GM18520 (cell line): ENCODE measurements around the gene MIA.
A peak's percentile ranks its signal among the peaks of the same experiment; 100 is the strongest.
"Not testable (repeated sequence)": the region's sequence is repeated elsewhere in the genome, so short reads cannot be mapped to it uniquely, and the experiment has no call there.

ENCODE experiments used
- ATAC-seq: cut with Tn5 transposase; IDR thresholded peaks from one replicate; pipeline ENCODE4 v1.9.1; 2021; ENCODE audit not compliant: unreplicated experiment

MIA gene

GRCh38 chr19:40777937-40778705 lies 2.8 kb downstream of the MIA start, which contains the start of gene RAB4B:
TSS of gene RAB4B (plus strand) at chr19:40778247. CDS start at chr19:40778376, 129 bp downstream.
- ATAC-seq, result peak; percentile 45

DNA sequence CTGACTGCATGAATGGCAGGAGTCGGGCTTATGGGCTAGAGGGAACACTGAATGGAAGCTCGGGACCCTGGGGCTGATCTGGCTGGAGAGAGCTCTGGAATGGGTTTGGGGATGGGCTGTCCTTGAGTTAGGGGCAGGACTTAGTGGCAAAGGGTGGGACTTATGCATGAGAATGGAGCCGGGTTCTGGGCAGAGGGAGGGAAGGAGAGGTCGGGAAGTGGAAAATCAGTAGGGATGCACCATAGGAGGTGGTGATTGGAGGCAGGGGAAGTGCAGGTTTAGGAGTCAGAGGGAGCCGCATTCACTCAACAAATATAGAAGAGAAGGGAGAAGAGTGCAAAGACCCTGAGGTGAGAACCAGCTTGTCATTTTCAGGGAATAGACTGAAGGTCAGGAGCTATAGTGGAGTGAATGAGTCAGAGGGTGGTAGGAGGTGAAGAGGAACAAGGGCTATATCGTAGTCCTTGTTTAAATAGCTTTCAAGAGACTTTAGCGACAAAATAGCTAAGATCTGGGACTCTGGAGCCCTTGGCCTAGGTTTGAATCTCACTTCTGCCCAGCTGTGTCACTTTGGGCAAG lies 3.5 kb downstream of the MIA start:
- ATAC-seq, result no peak

- ATAC-seq, result no peak
Measured at GRCh38 chr19:40780582-40780981, 5.3 kb downstream of the MIA start.

DNA sequence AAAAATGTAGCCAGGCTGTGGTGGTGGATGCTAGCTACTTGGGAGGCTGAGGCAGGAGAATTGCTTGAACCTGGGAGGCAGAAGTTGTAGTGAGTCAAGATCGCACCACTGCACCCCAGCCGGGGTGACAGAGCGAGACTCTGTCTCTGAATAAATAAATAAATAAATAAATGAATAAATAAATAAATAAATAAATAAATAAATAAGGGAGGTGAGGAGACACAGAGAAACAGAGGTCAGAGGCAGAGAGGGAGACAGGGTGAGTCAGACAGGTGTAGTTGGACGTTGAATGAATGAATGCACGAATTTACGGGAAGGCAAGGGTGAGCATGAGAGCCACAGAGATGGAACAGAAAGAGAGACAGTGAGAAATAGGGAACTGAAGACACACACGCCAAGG lies 5.8 kb downstream of the MIA start:
- ATAC-seq, result no peak

GRCh38 chr19:40783711-40784110 lies 8.4 kb downstream of the MIA start:
- ATAC-seq, result no peak

DNA sequence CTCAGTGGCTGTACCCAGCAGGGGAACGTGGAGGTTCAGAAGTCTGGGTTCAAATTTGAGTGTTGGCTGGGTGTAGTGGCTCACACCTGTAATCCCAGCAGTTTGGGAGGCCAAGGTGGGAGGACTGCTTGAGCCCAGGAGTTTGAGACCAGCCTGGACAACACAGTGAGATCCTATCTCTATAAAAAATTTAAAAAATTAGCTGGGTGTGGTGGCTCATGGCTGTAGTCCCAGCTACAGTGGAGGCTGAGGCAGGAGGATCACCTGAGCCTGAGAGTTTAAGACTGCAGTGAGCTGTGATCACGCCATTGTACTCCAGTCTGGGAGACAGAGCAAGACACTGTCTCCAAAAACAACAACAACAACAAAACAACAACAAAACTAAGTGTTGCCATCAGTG lies 8.8 kb downstream of the MIA start:
- not testable (repeated sequence) for ATAC-seq

- ATAC-seq, result no peak
Measured at GRCh38 chr19:40785526-40785925, 10.2 kb downstream of the MIA start.

- ATAC-seq, result no peak
Measured at GRCh38 chr19:40786060-40787037, 11.0 kb downstream of the MIA start.

DNA sequence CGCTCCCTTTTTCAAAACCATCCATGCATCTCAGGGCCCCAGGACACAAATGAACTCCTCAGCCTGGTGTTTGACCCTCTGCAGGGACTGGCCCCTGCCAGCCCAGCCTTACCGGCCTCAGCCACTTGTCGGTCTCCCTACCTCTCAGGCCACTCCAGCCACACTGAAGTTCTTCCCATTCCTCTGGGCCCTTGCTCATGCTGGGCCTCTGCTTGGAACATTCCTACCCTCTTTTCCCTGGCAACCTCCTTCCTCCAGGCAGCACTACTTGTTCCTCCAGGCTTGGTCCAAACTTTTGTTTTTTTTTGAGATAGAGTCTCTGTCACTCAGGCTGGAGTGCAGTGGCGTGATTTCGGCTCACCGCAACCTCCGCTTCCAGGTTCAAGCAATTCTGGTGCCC lies 16.0 kb downstream of the MIA start:
- ATAC-seq, result no peak

DNA sequence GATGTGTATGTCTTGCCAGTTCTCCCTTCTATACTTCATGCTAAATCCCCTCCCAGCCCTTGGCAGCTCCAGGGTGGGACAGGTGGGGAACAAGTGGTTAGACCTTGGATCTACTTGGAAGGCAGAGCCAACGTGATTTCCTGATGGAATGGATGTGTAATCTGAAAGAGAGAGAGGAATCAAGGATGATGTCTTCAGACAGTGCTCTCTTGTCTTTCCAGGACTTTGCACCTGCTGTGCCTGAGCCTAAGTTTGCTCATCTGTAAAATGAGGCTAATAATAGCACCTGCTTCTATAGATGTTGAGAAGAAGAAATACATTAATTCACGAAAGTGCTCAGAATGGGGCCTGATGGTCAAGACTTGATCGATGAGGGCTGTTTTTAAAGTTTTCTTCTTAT lies 16.7 kb downstream of the MIA start:
- no peak for ATAC-seq

- ATAC-seq, result no peak
Measured at GRCh38 chr19:40797166-40797962, 22.0 kb downstream of the MIA start.

GRCh38 chr19:40797963-40798682 lies 22.8 kb downstream of the MIA start:
- ATAC-seq, result peak; percentile 14

- ATAC-seq, result peak; percentile 64
Measured at GRCh38 chr19:40798683-40799557, 23.6 kb downstream of the MIA start, which contains the start of gene EGLN2. TSS of gene EGLN2 (plus strand) at chr19:40799191. CDS start at chr19:40800573, 1,382 bp downstream.

- ATAC-seq, result no peak
Measured at GRCh38 chr19:40799558-40800338, 24.4 kb downstream of the MIA start.

DNA sequence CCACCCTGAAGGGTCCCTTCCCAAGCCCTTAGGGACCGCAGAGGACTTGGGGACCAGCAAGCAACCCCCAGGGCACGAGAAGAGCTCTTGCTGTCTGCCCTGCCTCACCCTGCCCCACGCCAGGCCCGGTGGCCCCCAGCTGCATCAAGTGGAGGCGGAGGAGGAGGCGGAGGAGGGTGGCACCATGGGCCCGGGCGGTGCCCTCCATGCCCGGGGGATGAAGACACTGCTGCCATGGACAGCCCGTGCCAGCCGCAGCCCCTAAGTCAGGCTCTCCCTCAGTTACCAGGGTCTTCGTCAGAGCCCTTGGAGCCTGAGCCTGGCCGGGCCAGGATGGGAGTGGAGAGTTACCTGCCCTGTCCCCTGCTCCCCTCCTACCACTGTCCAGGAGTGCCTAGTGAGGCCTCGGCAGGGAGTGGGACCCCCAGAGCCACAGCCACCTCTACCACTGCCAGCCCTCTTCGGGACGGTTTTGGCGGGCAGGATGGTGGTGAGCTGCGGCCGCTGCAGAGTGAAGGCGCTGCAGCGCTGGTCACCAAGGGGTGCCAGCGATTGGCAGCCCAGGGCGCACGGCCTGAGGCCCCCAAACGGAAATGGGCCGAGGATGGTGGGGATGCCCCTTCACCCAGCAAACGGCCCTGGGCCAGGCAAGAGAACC lies 25.1 kb downstream of the MIA start:
- no peak for ATAC-seq

DNA sequence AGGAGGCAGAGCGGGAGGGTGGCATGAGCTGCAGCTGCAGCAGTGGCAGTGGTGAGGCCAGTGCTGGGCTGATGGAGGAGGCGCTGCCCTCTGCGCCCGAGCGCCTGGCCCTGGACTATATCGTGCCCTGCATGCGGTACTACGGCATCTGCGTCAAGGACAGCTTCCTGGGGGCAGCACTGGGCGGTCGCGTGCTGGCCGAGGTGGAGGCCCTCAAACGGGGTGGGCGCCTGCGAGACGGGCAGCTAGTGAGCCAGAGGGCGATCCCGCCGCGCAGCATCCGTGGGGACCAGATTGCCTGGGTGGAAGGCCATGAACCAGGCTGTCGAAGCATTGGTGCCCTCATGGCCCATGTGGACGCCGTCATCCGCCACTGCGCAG lies 25.7 kb downstream of the MIA start:
- ATAC-seq, result no peak

GRCh38 chr19:40801426-40802299 lies 26.3 kb downstream of the MIA start:
- ATAC-seq, result no peak
